GM18909 (cell line): ENCODE results near the gene NAA20.

Source experiments
- ATAC-seq: cut with Tn5 transposase; IDR thresholded peaks from one replicate; pipeline ENCODE4 v1.9.1; 2021; ENCODE audit warnings: mild to moderate bottlenecking; ENCODE audit not compliant: unreplicated experiment, poor library complexity

The NAA20 gene

DNA sequence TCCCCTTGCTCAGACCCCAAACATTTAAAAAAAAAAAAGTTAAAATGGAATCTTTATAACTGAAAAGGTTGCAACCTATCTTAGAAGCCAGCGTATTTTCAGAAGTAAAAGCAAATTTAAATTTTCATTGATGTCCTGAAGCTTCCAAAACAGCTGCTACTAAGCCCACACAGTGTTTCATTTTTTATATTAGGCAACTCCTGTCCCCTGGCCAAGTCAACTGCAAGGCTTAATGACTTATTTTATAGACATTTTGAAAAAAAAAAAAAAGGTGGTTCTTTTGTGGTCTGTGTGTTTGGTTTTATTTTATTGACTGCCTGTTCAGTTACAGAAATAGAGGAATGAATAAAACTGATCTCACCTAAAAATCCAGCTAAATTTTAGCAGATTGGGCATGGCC, 48.2 kb downstream of the NAA20 start:
- ATAC-seq: no peak

DNA sequence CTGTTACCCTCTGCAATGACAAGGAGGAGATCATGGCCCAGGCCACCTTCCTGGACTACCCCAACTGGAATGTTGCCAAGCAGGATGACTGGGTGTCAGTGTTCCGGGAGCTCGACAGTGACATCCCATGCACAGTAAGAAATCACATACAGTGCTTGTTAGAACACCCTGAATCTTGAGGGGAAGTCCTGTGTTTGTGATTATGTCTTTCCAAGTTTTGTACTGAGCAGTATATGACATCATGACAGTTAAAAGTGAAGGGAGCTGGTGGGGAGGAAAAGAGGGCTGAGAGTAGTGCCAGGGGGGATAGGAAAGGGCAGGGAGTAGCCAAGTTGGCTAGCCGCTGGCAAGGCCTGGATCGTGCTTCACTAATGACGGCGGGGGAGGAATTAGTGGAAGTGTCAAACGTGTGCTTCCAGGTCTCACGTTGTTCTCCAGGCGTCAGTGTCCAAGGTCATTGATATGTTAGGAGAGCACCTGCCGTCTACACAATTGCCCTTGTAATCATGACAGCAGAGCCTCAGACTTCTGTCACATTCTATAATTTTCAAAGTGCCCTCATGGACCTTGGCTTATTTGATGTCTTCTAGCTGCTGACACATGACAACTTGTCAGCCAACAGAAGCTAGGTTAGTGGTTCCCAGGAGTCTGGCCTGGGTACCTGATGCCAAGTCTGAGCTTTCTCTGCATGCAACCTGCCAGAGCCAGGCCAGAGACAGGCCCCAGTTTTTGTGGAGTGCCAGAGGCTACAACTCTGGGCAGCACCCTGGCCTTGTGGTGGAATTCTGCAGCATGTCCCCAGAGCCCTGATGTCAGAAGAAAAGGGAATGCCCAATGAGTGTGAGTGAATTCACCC, 53.9 kb downstream of the NAA20 start:
- no peak for ATAC-seq

- no peak for ATAC-seq
Observed at GRCh38 chr20:20073801-20074371, 56.7 kb downstream of the NAA20 start.

- no peak for ATAC-seq
Observed at GRCh38 chr20:20075032-20075431, 57.9 kb downstream of the NAA20 start.

DNA sequence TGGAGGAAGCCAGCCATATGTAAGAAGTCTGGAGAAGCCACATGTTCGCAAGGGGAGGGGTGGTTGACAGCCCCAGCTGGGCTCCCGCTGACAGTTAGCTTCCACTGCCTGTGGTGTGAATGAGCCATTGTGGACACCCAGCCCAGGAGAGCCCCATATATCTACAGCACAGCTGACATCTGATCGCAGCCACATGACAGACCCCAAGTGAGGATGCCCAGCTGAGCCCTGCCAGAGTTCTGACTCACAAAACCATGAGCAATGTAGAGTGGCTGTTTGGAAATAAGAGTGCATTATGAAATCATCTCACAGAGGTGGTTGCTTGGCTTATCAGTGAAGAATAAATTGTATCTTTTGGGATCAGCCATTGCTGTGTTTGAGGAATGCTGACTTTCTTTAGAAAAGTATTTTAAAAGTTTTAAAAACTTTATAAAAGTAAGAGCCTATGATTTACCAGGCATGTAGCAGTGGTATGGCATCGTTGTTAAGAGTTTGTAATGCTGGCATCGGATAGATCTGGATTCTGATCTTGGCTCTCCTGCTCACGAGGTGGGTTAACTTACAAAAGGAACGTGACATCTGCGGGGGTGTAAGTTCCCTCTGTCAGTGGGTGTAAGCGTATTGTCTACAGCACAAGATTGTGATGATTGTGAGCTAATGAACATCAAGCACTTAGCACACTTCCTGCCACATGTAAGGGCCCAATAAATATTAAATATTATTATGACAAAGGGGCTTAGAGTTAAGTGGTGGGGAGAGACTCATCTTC, 59.3 kb downstream of the NAA20 start:
- ATAC-seq: no peak

GRCh38 chr20:20078041-20078440, 60.9 kb downstream of the NAA20 start:
- ATAC-seq: no peak

- no peak for ATAC-seq
Observed at GRCh38 chr20:20079102-20079784, 62.1 kb downstream of the NAA20 start.
